NCI-H82 treated with DMSO at 0.1 percent for 48 hours (cell line): ENCODE results near the gene GALNT9.

ENCODE experiments used
- DNase-seq: peaks from one replicate; lab custom pipeline; 2025; ENCODE audit not compliant: unreplicated experiment; lab: John Stamatoyannopoulos, UW

The GALNT9 gene

GRCh38 chr12:132187646-132188450, 141.5 kb downstream of the GALNT9 start:
- DNase-seq, result no peak

- no peak for DNase-seq
These were observed 142.3 kb downstream of the GALNT9 start for GRCh38 chr12:132186857-132187620.

- no peak for DNase-seq
These were observed 143.1 kb downstream of the GALNT9 start for GRCh38 chr12:132186208-132186856.

- DNase-seq, result no peak
These were observed 143.7 kb downstream of the GALNT9 start for GRCh38 chr12:132185705-132186104.

GRCh38 chr12:132182711-132183365, 146.6 kb downstream of the GALNT9 start:
- DNase-seq, result no peak

- DNase-seq, result no peak
These were observed 147.1 kb downstream of the GALNT9 start for GRCh38 chr12:132182206-132182710.

- no peak for DNase-seq
These were observed 147.7 kb downstream of the GALNT9 start for GRCh38 chr12:132181570-132182200.

- no peak for DNase-seq
These were observed 148.5 kb downstream of the GALNT9 start for GRCh38 chr12:132180648-132181546.

- no peak for DNase-seq
These were observed 149.7 kb downstream of the GALNT9 start for GRCh38 chr12:132179431-132180362.

GRCh38 chr12:132178801-132179401, 150.5 kb downstream of the GALNT9 start:
- no peak for DNase-seq

- no peak for DNase-seq
These were observed 151.1 kb downstream of the GALNT9 start for GRCh38 chr12:132178316-132178715.

- no peak for DNase-seq
These were observed 152.4 kb downstream of the GALNT9 start for GRCh38 chr12:132176920-132177551.

GRCh38 chr12:132176385-132176919, 152.9 kb downstream of the GALNT9 start:
- no peak for DNase-seq

GRCh38 chr12:132175496-132176384, 153.6 kb downstream of the GALNT9 start:
- no peak for DNase-seq

GRCh38 chr12:132174839-132175490, 154.4 kb downstream of the GALNT9 start:
- no peak for DNase-seq
